CD4-positive, alpha-beta T cell (primary cell): ENCODE results near the gene CDK5RAP1. TPM values are rescaled to one million over a fixed set of nuclear protein-coding genes. Genes with fewer than 3 reads are reported as not detected.

Experiments
- ATAC-seq: fragments of 200-7000 bp; cut with Tn5 transposase; one replicate; pipeline ENCODE4 v1.10.0; 2022; ENCODE audit warnings: mild to moderate bottlenecking; ENCODE audit not compliant: poor library complexity
- CTCF ChIA-PET: fragments of 350-600 bp; sonication (Branson Sonifier 250); formaldehyde crosslinking; loops from one replicate; lab custom pipeline; 2021; ENCODE audit warnings: antibody characterized with exemption, inconsistent platforms; lab: Charles Lee
- POLR2A ChIA-PET: fragments of 350-600 bp; sonication (Branson Sonifier 250); formaldehyde crosslinking; loops from one replicate; lab custom pipeline; 2021; ENCODE audit warnings: antibody characterized with exemption, inconsistent platforms; lab: Charles Lee
- DNase-seq, 14 experiments: peaks; one replicate each; pipeline ENCODE4 v3.0.0-alpha.2; 2013 to 2020; ENCODE audit warnings: mixed read lengths in 2 of 14
- H3K27ac ChIP-seq, 2 donors: one replicate each; pipeline versions ENCODE4 v1.5.1 to v1.7.0; 2013; ENCODE audit warnings: low read length in 2 of 2, low read depth in 1 of 2, mild to moderate bottlenecking in 1 of 2
- H3K27me3 ChIP-seq, 2 experiments: 1 replicate in 1 of 2; 2 replicates in 1 of 2; pipeline versions ENCODE4 v1.6.1 to v1.7.0; 2013; ENCODE audit warnings: low read length in 2 of 2, control low read depth in 1 of 2, mild to moderate bottlenecking in 1 of 2, moderate library complexity in 1 of 2; ENCODE audit not compliant: insufficient read depth in 2 of 2, control insufficient read depth in 1 of 2
- H3K36me3 ChIP-seq: one replicate; pipeline ENCODE4 v1.6.1; 2013; ENCODE audit warnings: low read length, control low read depth; ENCODE audit not compliant: insufficient read depth
- H3K4me1 ChIP-seq: one replicate; pipeline ENCODE4 v1.6.1; 2013; ENCODE audit warnings: low read length, control low read depth; ENCODE audit not compliant: insufficient read depth
- H3K4me3 ChIP-seq: one replicate; pipeline ENCODE4 v1.5.1; 2013; ENCODE audit warnings: mild to moderate bottlenecking, low read length, moderate library complexity
- H3K9me3 ChIP-seq, 2 experiments: 1 replicate in 1 of 2; 2 replicates in 1 of 2; pipeline versions ENCODE4 v1.6.1 to v1.7.0; 2013; ENCODE audit warnings: low read length in 2 of 2, mild to moderate bottlenecking in 2 of 2, control low read depth in 1 of 2, moderate library complexity in 1 of 2; ENCODE audit not compliant: control insufficient read depth in 1 of 2, insufficient read depth in 1 of 2
- H3K27ac Mint-ChIP-seq: one replicate; pipeline ENCODE4 v1.8.0; 2020; ENCODE audit warnings: mixed read lengths
- H3K27me3 Mint-ChIP-seq: one replicate; pipeline ENCODE4 v1.8.0; 2021; ENCODE audit warnings: mixed read lengths
- H3K36me3 Mint-ChIP-seq: one replicate; pipeline ENCODE4 v1.8.0; 2021; ENCODE audit warnings: low read depth, mixed read lengths
- H3K4me1 Mint-ChIP-seq: one replicate; pipeline ENCODE4 v1.8.0; 2021; ENCODE audit warnings: low read depth, mixed read lengths
- H3K4me3 Mint-ChIP-seq: one replicate; pipeline ENCODE4 v1.8.0; 2020; ENCODE audit warnings: mild to moderate bottlenecking, mixed read lengths
- H3K9me3 Mint-ChIP-seq: one replicate; pipeline ENCODE4 v1.8.0; 2020; ENCODE audit warnings: mixed read lengths
- intact Hi-C, 2 experiments: fragments of 100-400 bp; cut with DNase I in 1 of 2; cut with micrococcal nuclease in 1 of 2; formaldehyde crosslinking; loops; one replicate each; pipeline versions ENCODE4 v1.15.1 to v1.9.0; 2023 to 2025; cut with DNase I, micrococcal nuclease
- total RNA-seq, 174 experiments: library from RNA in 2 of 174; stranded (reverse) in 2 of 174; gene quantifications; one replicate each; pipeline ENCODE4 v1.2.3 and lab custom pipeline; 2021 to 2026
- TF ChIP-seq, protein P1 (sequence below): fragments of 200-600 bp; IDR thresholded peaks from one replicate; pipeline ENCODE4 v1.8.0; 2022; ENCODE audit warnings: antibody characterized with exemption, mild to moderate bottlenecking

Gene CDK5RAP1
- total RNA-seq, 2 experiments from 2014 or later, result 59.7 to 63.0 TPM

- POLR2A ChIA-PET, result no interaction called here
Measured at GRCh38 chr20:33408313-33408712, 7.0 kb upstream of the CDK5RAP1 start.

GRCh38 chr20:33407796-33408195 is 6.5 kb upstream of the CDK5RAP1 start:
- TF ChIP-seq, protein P1, sequence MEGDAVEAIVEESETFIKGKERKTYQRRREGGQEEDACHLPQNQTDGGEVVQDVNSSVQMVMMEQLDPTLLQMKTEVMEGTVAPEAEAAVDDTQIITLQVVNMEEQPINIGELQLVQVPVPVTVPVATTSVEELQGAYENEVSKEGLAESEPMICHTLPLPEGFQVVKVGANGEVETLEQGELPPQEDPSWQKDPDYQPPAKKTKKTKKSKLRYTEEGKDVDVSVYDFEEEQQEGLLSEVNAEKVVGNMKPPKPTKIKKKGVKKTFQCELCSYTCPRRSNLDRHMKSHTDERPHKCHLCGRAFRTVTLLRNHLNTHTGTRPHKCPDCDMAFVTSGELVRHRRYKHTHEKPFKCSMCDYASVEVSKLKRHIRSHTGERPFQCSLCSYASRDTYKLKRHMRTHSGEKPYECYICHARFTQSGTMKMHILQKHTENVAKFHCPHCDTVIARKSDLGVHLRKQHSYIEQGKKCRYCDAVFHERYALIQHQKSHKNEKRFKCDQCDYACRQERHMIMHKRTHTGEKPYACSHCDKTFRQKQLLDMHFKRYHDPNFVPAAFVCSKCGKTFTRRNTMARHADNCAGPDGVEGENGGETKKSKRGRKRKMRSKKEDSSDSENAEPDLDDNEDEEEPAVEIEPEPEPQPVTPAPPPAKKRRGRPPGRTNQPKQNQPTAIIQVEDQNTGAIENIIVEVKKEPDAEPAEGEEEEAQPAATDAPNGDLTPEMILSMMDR, result no peak
- POLR2A ChIA-PET, result no interaction called here
- Histone ChIP-seq H3K9me3 (no peaks in the 10 kb centered on the region), H3K4me1 (peaks cover 12% of the 10 kb centered on the region), H3K27ac (no peak overlapping the region), H3K4me3 (no peak overlapping the region), H3K36me3 (peaks cover 13% of the 10 kb centered on the region), H3K27me3 (no peaks in the 10 kb centered on the region)
- Mint-ChIP-seq H3K4me1 (peaks cover 8% of the 10 kb centered on the region), H3K4me3 (no peak overlapping the region), H3K27ac (no peak overlapping the region), H3K27me3 (no peaks in the 10 kb centered on the region), H3K36me3 (peaks cover 32% of the 10 kb centered on the region), H3K9me3 (no peaks in the 10 kb centered on the region)
- CTCF ChIA-PET, result no interaction called here
- DNase-seq (no peak), ATAC-seq (no peak)
- intact Hi-C loops, result loop anchor here in 1 of 2 experiments (5.0 kb wide), 1 partner anchor 315 kb away; the partner anchor contains the start of gene PXMP4

More at GRCh38 chr20:33408313-33408712, 7.0 kb upstream of the CDK5RAP1 start:
- Mint-ChIP-seq H3K9me3 (no peaks in the 10 kb centered on the region), H3K27me3 (no peaks in the 10 kb centered on the region), H3K36me3 (peaks cover 32% of the 10 kb centered on the region), H3K27ac (no peak overlapping the region), H3K4me3 (no peak overlapping the region), H3K4me1 (peaks cover 8% of the 10 kb centered on the region)
- ATAC-seq (no peak), DNase-seq (no peak)
- CTCF ChIA-PET, result no interaction called here
- TF ChIP-seq, protein P1, result no peak
- Histone ChIP-seq H3K9me3 (no peaks in the 10 kb centered on the region), H3K27ac (no peak overlapping the region), H3K36me3 (peaks cover 13% of the 10 kb centered on the region), H3K4me1 (peaks cover 12% of the 10 kb centered on the region), H3K27me3 (no peaks in the 10 kb centered on the region), H3K4me3 (no peak overlapping the region)
- intact Hi-C loops, result loop anchor here in 1 of 2 experiments (5.0 kb wide), 1 partner anchor 314 kb away; the partner anchor contains the start of gene PXMP4

DNA sequence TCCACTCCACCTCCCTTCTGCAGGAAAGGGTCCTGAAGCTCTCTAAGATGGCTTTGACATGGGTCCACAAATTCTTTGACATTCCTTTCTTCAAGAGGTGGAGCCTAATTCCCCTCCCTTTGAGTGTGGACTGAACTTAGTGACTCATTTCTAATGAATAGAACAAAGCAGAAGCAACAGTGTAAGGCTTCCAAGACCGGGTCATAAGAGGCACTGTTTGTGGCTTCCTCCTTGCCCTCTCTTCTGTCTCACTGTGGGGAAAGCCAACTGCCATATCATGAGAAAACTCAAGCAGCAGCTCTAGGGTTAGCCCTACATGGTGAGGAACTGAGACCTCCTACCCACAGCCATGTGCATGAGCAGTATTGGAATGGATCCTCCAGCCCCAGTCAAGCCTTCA is 5.9 kb upstream of the CDK5RAP1 start:
- Mint-ChIP-seq H3K9me3 (no peaks in the 10 kb centered on the region), H3K4me3 (no peak overlapping the region), H3K27me3 (no peaks in the 10 kb centered on the region), H3K4me1 (peaks cover 13% of the 10 kb centered on the region), H3K27ac (no peak overlapping the region), H3K36me3 (peaks cover 32% of the 10 kb centered on the region)
- TF ChIP-seq, protein P1, result no peak
- H3K27ac ChIP-seq, result no peak overlapping the region
- no peaks in the 10 kb centered on the region for H3K27me3 ChIP-seq
- peaks cover 11% of the 10 kb centered on the region for H3K36me3 ChIP-seq
- CTCF ChIA-PET, result no interaction called here
- H3K4me1 ChIP-seq, result peaks cover 17% of the 10 kb centered on the region
- POLR2A ChIA-PET, result no interaction called here
- ATAC-seq (no peak), DNase-seq (no peak)
- H3K4me3 ChIP-seq, result no peak overlapping the region
- intact Hi-C loops, result loop anchor here in 1 of 2 experiments (5.0 kb wide), 1 partner anchor 315 kb away; the partner anchor contains the start of gene PXMP4
- no peaks in the 10 kb centered on the region for H3K9me3 ChIP-seq
